Transverse colon (tissue), 4 donors: ENCODE measurements around the gene BCAS1. TPM values are rescaled to one million over a fixed set of nuclear protein-coding genes. Genes with fewer than 3 reads are reported as not detected.

ENCODE experiments used
- DNase-seq: peaks from one replicate; pipeline ENCODE4 v3.0.0-alpha.2; 2019
- H3K27ac ChIP-seq, 4 donors: fragments of 200-600 bp; sonication (generic); 2 replicates each; pipeline ENCODE4 v1.5.1; 2016 to 2018; ENCODE audit warnings: inconsistent platforms in 4 of 4
- H3K27me3 ChIP-seq: fragments of 200-600 bp; sonication (generic); 2 replicates; pipeline ENCODE4 v1.5.1; 2017; ENCODE audit warnings: inconsistent platforms
- H3K36me3 ChIP-seq, 4 donors: fragments of 200-600 bp; sonication (generic); 2 replicates each; pipeline ENCODE4 v1.5.1; 2017 to 2019; ENCODE audit warnings: inconsistent platforms in 4 of 4
- H3K4me1 ChIP-seq, 4 donors: fragments of 200-600 bp; sonication (generic); 2 replicates each; pipeline ENCODE4 v1.5.1; 2017 to 2020; ENCODE audit warnings: inconsistent platforms in 4 of 4
- H3K4me3 ChIP-seq, 4 donors: fragments of 200-600 bp; sonication (generic); 1 replicate in 1 of 4; 2 replicates in 3 of 4; pipeline versions ENCODE4 v1.5.1 to v1.6.1; 2017 to 2019; ENCODE audit warnings: inconsistent platforms in 4 of 4
- H3K9me3 ChIP-seq, 2 donors: fragments of 200-600 bp; sonication (generic); 2 replicates each; pipeline ENCODE4 v1.5.1; 2017 to 2019; ENCODE audit warnings: inconsistent platforms in 2 of 2
- CTCF ChIP-seq, 5 experiments: fragments of 200-600 bp in 3 of 5; fragments of 450-650 bp in 2 of 5; sonication (generic) in 3 of 5; IDR thresholded peaks; 1 replicate in 2 of 5; 2 replicates in 3 of 5; pipeline ENCODE4 v1.5.1; 2016 to 2017; ENCODE audit warnings: antibody characterized with exemption in 5 of 5, inconsistent platforms in 3 of 5, mild to moderate bottlenecking in 2 of 5, moderate library complexity in 1 of 5
- EP300 ChIP-seq: sonication (generic); formaldehyde crosslinking; IDR thresholded peaks from one replicate; pipeline ENCODE4 v1.6.1; 2017; ENCODE audit warnings: antibody characterized with exemption, low read depth
- POLR2A ChIP-seq: fragments of 450-650 bp; IDR thresholded peaks from one replicate; pipeline ENCODE4 v1.6.1; 2016; ENCODE audit warnings: antibody characterized with exemption, mild to moderate bottlenecking, moderate library complexity
- POLR2AphosphoS5 ChIP-seq, 3 donors: sonication (generic); formaldehyde crosslinking; IDR thresholded peaks; one replicate each; pipeline ENCODE4 v1.6.1; 2016; ENCODE audit warnings: antibody characterized with exemption in 3 of 3
- WGBS, 2 donors: methylation state at CpG; one replicate each; pipeline ENCODE4 v1.1.5; 2018; ENCODE audit warnings: low coverage in 1 of 2; 5-methylcytosine and 5-hydroxymethylcytosine counted together
- in situ Hi-C, 4 donors: fragments of 200-750 bp; cut with MboI; loops; one replicate each; pipeline versions ENCODE4 v1.15.0 to v1.15.1; 2017; ENCODE audit warnings: low sequenced_read_pairs in 3 of 4, low pct_ligation_motif_present in 1 of 4, low pct_unique_long_range_greater_than_20kb in 1 of 4
- intact Hi-C: fragments of 100-400 bp; cut with DNase I; formaldehyde crosslinking; loops from one replicate; pipeline ENCODE4 v1.15.1; 2023; ENCODE audit warnings: low total_unique reads
- total RNA-seq, 4 donors: library from RNA; depleted of rRNA; stranded (reverse); fragments of >200 nt; gene quantifications; one replicate each; pipeline ENCODE4 v1.1.0, GENCODE V29; 2016

The BCAS1 gene
- total RNA-seq, 4 donors from 2014 or later = 68.9 to 127 (median 89.0) TPM

GRCh38 chr20:54112221-54112884, 42.0 kb upstream of the BCAS1 start:
- Histone ChIP-seq H3K36me3 (no peaks in the 10 kb centered on the region), H3K27me3 (no peaks in the 10 kb centered on the region), H3K27ac (peak overlapping the region; percentile 43 to 81 (median 64)), H3K4me1 (peaks cover 3 to 59% (median 26%) of the 10 kb centered on the region in 4 donors), H3K4me3 (no peak overlapping the region), H3K9me3 (no peaks in the 10 kb centered on the region)
- TF ChIP-seq EP300 (no peak), POLR2AphosphoS5 (IDR thresholded peaks at IDR 0.05) (no peak), POLR2A (no peak), CTCF (IDR thresholded peaks at IDR 0.05) (no peak)
- peak; percentile 27 for DNase-seq
- 72 to 76% methylated on average over 2 to 4 of the region's 4 CpGs for WGBS, 2 donors
- intact Hi-C loops = no loop called here
- in situ Hi-C loops = loop anchor here in 2 of 4 donors (25.0 kb wide), 1 partner anchor 525 kb away; no protein-coding TSS in a partner anchor

GRCh38 chr20:54111460-54111859, 41.1 kb upstream of the BCAS1 start:
- WGBS, 2 donors = 82 to 89% methylated on average over 2 of the region's 2 CpGs
- Histone ChIP-seq H3K4me1 (peaks cover 3 to 57% (median 24%) of the 10 kb centered on the region in 4 donors), H3K4me3 (no peak overlapping the region), H3K27ac (no peak overlapping the region), H3K27me3 (no peaks in the 10 kb centered on the region), H3K36me3 (no peaks in the 10 kb centered on the region), H3K9me3 (no peaks in the 10 kb centered on the region)
- intact Hi-C loops (no loop called here), in situ Hi-C loops (loop anchor here in 2 of 4 donors (25.0 kb wide), 1 partner anchor 526 kb away; no protein-coding TSS in a partner anchor)
- TF ChIP-seq POLR2A (no peak), CTCF (IDR thresholded peaks at IDR 0.05) (no peak), EP300 (no peak), POLR2AphosphoS5 (IDR thresholded peaks at IDR 0.05) (no peak)
- DNase-seq = no peak

- Histone ChIP-seq H3K4me3 (no peak overlapping the region), H3K9me3 (no peaks in the 10 kb centered on the region)
- in situ Hi-C loops = loop anchor here in 2 of 4 donors (25.0 kb wide), 1 partner anchor 527 kb away; no protein-coding TSS in a partner anchor
Measured at GRCh38 chr20:54110457-54110856, 40.1 kb upstream of the BCAS1 start.

GRCh38 chr20:54110041-54110440, 39.6 kb upstream of the BCAS1 start:
- no peak overlapping the region for H3K4me3 ChIP-seq
- intact Hi-C loops (no loop called here), in situ Hi-C loops (loop anchor here in 2 of 4 donors (25.0 kb wide), 1 partner anchor 527 kb away; no protein-coding TSS in a partner anchor)
- H3K9me3 ChIP-seq = no peaks in the 10 kb centered on the region
- no peaks in the 10 kb centered on the region for H3K27me3 ChIP-seq
- peaks cover 3 to 45% (median 15%) of the 10 kb centered on the region in 4 donors for H3K4me1 ChIP-seq
- no peak for DNase-seq
- no peaks in the 10 kb centered on the region for H3K36me3 ChIP-seq
- TF ChIP-seq EP300 = no peak
- TF ChIP-seq POLR2AphosphoS5 (IDR thresholded peaks at IDR 0.05) = no peak
- TF ChIP-seq POLR2A = no peak
- no peak for TF ChIP-seq CTCF (IDR thresholded peaks at IDR 0.05)
- no peak overlapping the region for H3K27ac ChIP-seq

More at GRCh38 chr20:54110457-54110856, 40.1 kb upstream of the BCAS1 start:
- TF ChIP-seq POLR2AphosphoS5 (IDR thresholded peaks at IDR 0.05) = no peak
- no peak for TF ChIP-seq POLR2A
- no peak for TF ChIP-seq CTCF (IDR thresholded peaks at IDR 0.05)
- TF ChIP-seq EP300 = no peak
- whole genome bisulfite sequencing, 2 donors = 35 to 50% methylated on average over 1 to 3 of the region's 3 CpGs
- H3K27me3 ChIP-seq = no peaks in the 10 kb centered on the region
- DNase-seq = no peak
- no peaks in the 10 kb centered on the region for H3K36me3 ChIP-seq
- intact Hi-C loops = no loop called here
- peaks cover 3 to 49% (median 19%) of the 10 kb centered on the region in 4 donors for H3K4me1 ChIP-seq
- H3K27ac ChIP-seq = no peak overlapping the region
